HepG2 (cell line): ENCODE measurements around the gene RPS25. TPM values are rescaled to one million over a fixed set of nuclear protein-coding genes. Genes with fewer than 3 reads are reported as not detected.

Source experiments
- AKAP8 ChIP-seq: sonication (generic); formaldehyde crosslinking; IDR thresholded peaks from 2 replicates; pipeline ENCODE4 v1.5.1; 2020; ENCODE audit warnings: mild to moderate bottlenecking, missing genetic modification reagents
- DPF2 ChIP-seq: sonication (generic); formaldehyde crosslinking; IDR thresholded peaks from 2 replicates; pipeline ENCODE4 v1.4.0; 2020; ENCODE audit warnings: mild to moderate bottlenecking, low read depth, missing genetic modification reagents, borderline replicate concordance
- ELF4 ChIP-seq: sonication (generic); formaldehyde crosslinking; IDR thresholded peaks from 2 replicates; pipeline ENCODE4 v1.5.0; 2020; ENCODE audit warnings: missing genetic modification reagents, mild to moderate bottlenecking, moderate library complexity, borderline replicate concordance
- GPBP1L1 ChIP-seq: sonication (generic); formaldehyde crosslinking; IDR thresholded peaks from 2 replicates; pipeline ENCODE4 v1.5.0; 2020; ENCODE audit warnings: mild to moderate bottlenecking, missing genetic modification reagents
- GRHL1 ChIP-seq: sonication (generic); formaldehyde crosslinking; conservative IDR thresholded peaks from 2 replicates; pipeline ENCODE4 v1.8.0; 2022; ENCODE audit warnings: missing genetic modification reagents
- HNF1A ChIP-seq, 2 experiments: sonication (generic) in 1 of 2; formaldehyde crosslinking in 1 of 2; IDR thresholded peaks; 2 replicates each; pipeline versions ENCODE4 v1.4.0 to v1.6.1; 2016 to 2020; ENCODE audit warnings: borderline replicate concordance in 1 of 2, low read depth in 1 of 2, mild to moderate bottlenecking in 1 of 2, missing genetic modification reagents in 1 of 2
- IKZF5 ChIP-seq: IDR thresholded peaks from 2 replicates; pipeline ENCODE4 v1.6.1; 2018; ENCODE audit warnings: missing genetic modification reagents, mild to moderate bottlenecking, missing compliant biosample characterization
- KLF13 ChIP-seq: sonication (generic); formaldehyde crosslinking; IDR thresholded peaks from 2 replicates; pipeline ENCODE4 v1.4.0; 2020; ENCODE audit warnings: mild to moderate bottlenecking, missing genetic modification reagents
- LCORL ChIP-seq, 2 experiments: fragments of 450-650 bp in 1 of 2; sonication (generic) in 1 of 2; formaldehyde crosslinking in 1 of 2; IDR thresholded peaks; 2 replicates each; pipeline versions ENCODE4 v1.5.0 to v1.6.1; 2017 to 2020; ENCODE audit warnings: antibody characterized with exemption in 1 of 2, missing genetic modification reagents in 1 of 2
- MEIS1 ChIP-seq: sonication (generic); formaldehyde crosslinking; IDR thresholded peaks from 2 replicates; pipeline ENCODE4 v1.9.0; 2021; ENCODE audit warnings: mild to moderate bottlenecking, missing genetic modification reagents, moderate library complexity, borderline replicate concordance
- PTBP1 ChIP-seq: fragments of 200-400 bp; formaldehyde crosslinking; IDR thresholded peaks from 2 replicates; pipeline ENCODE4 v1.6.1; 2018; ENCODE audit warnings: low read length, low read depth; ENCODE audit not compliant: poor library complexity, severe bottlenecking
- ZBTB1 ChIP-seq: sonication (generic); formaldehyde crosslinking; IDR thresholded peaks from 2 replicates; pipeline ENCODE4 v1.4.0; 2020; ENCODE audit warnings: missing genetic modification reagents, borderline replicate concordance
- ZFP62 ChIP-seq: sonication (generic); formaldehyde crosslinking; IDR thresholded peaks from 2 replicates; pipeline ENCODE4 v1.4.0; 2020; ENCODE audit warnings: missing genetic modification reagents
- ZFP82 ChIP-seq: sonication (generic); formaldehyde crosslinking; IDR thresholded peaks from 2 replicates; pipeline ENCODE4 v1.5.1; 2020; ENCODE audit warnings: mild to moderate bottlenecking, missing genetic modification reagents, borderline replicate concordance
- ZNF468 ChIP-seq: sonication (generic); formaldehyde crosslinking; IDR thresholded peaks from 2 replicates; pipeline ENCODE4 v1.8.0; 2022; ENCODE audit warnings: mild to moderate bottlenecking, moderate library complexity, missing genetic modification reagents
- ZNF558 ChIP-seq: sonication (generic); formaldehyde crosslinking; IDR thresholded peaks from 2 replicates; pipeline ENCODE4 v1.9.0; 2022; ENCODE audit warnings: mild to moderate bottlenecking, missing genetic modification reagents, borderline replicate concordance
- ZNF776 ChIP-seq: sonication (generic); formaldehyde crosslinking; IDR thresholded peaks from 2 replicates; pipeline ENCODE4 v1.4.0; 2020; ENCODE audit warnings: mild to moderate bottlenecking, missing genetic modification reagents
- ZNF780A ChIP-seq: sonication (generic); formaldehyde crosslinking; IDR thresholded peaks from 2 replicates; pipeline ENCODE4 v1.8.0; 2022; ENCODE audit warnings: mild to moderate bottlenecking, missing genetic modification reagents, moderate library complexity
- ZNF781 ChIP-seq: sonication (generic); formaldehyde crosslinking; IDR thresholded peaks from 2 replicates; pipeline ENCODE4 v1.5.1; 2020; ENCODE audit warnings: borderline replicate concordance, mild to moderate bottlenecking, missing genetic modification reagents; ENCODE audit errors: not compliant biosample characterization
- polyA plus RNA-seq, 8 experiments: library from polyadenylated mRNA; depleted of rRNA in 3 of 8; stranded (reverse) in 7 of 8; unstranded in 1 of 8; fragments of >200 nt; fragmentation: Illumina TruSeq in 4 of 8; extraction: Trizol in 4 of 8; gene quantifications; 2 replicates each; pipeline versions ENCODE4 v1.2.1 to v1.2.3, GENCODE V29; 2011 to 2016; ENCODE audit warnings: low read depth in 4 of 8, missing spikeins in 1 of 8, mixed read lengths in 1 of 8; ENCODE audit not compliant: insufficient read depth in 1 of 8
- total RNA-seq, 5 experiments: library from RNA; depleted of rRNA; stranded (reverse); fragments of >200 nt; fragmentation: Illumina TruSeq; extraction: Trizol; gene quantifications; 2 replicates each; pipeline ENCODE4 v1.2.3, GENCODE V29; 2016; ENCODE audit warnings: low read depth in 1 of 5

RPS25 gene
- total and polyA plus RNA-seq, 2 of the 13 experiments (the other 11 are each of a cell fraction or from before 2014, with no cell fraction given) = 839 to 1,415 TPM

GRCh38 chr11:119030329-119031047 is 12.3 kb upstream of the RPS25 start, which contains the start of gene SLC37A4 (continued):
- TF ChIP-seq HNF1A (IDR thresholded peaks at IDR 0.05; ENCODE audit: low read depth) (no peak), HNF1A (CRISPR knock-in tag; IDR thresholded peaks at IDR 0.05; ENCODE audit: borderline replicate concordance) (peak; percentile 56; the same call in 1 of the 2 replicates), ZNF781 (no peak), ZNF558 (CRISPR knock-in tag) (no peak), KLF13 (CRISPR knock-in tag) (0 out of 2 replicates have a peak, but pooled peaks have one; percentile 9), PTBP1 (no peak), GRHL1 (no peak), DPF2 (CRISPR knock-in tag) (no peak), ZNF780A (CRISPR knock-in tag) (no peak), IKZF5 (CRISPR knock-in tag) (peak; percentile 81; the same call in 1 of the 2 replicates), GPBP1L1 (CRISPR knock-in tag) (no peak), LCORL (IDR thresholded peaks at IDR 0.05) (no peak), LCORL (CRISPR knock-in tag; IDR thresholded peaks at IDR 0.05) (peak; percentile 50; the same call in 1 of the 2 replicates), ZFP82 (CRISPR knock-in tag) (no peak), AKAP8 (CRISPR knock-in tag) (no peak; the same call in 1 of the 2 replicates), ZNF468 (CRISPR knock-in tag) (no peak), ZNF776 (CRISPR knock-in tag) (no peak; the same call in 1 of the 2 replicates), ZFP62 (no peak), ELF4 (CRISPR knock-in tag) (no peak), MEIS1 (CRISPR knock-in tag) (no peak), ZBTB1 (CRISPR knock-in tag) (no peak)
